OCI-LY1 (cell line): ENCODE results near the gene KDM3A.

Source experiments
- CTCF ChIP-seq: fragments of 200-600 bp; sonication (generic), shearing (Covaris generic); IDR thresholded peaks from 2 replicates; pipeline ENCODE4 v1.5.1; 2017; ENCODE audit warnings: mild to moderate bottlenecking, antibody characterized with exemption, low read length, moderate library complexity, mixed read lengths
- EZH2 ChIP-seq: fragments of 200-600 bp; sonication (generic), shearing (Covaris generic); IDR thresholded peaks from 2 replicates; pipeline ENCODE4 v1.8.0; 2017; ENCODE audit warnings: borderline replicate concordance, mixed run types, mild to moderate bottlenecking, antibody characterized with exemption, low read length, moderate library complexity, mixed read lengths

GRCh38 chr2:86417961-86418360 is 23.2 kb upstream of the KDM3A start:
- TF ChIP-seq CTCF, result no peak
- TF ChIP-seq EZH2, result no peak
